Uterus (tissue), 2 donors: ENCODE measurements around the gene COL4A1.

Experiments
- POLR2A ChIP-seq, 2 donors: fragments of 450-650 bp; IDR thresholded peaks; one replicate each; pipeline ENCODE4 v1.6.1; 2016; ENCODE audit warnings: antibody characterized with exemption in 2 of 2, mild to moderate bottlenecking in 1 of 2, moderate library complexity in 1 of 2
- TF ChIP-seq, protein P1 (sequence below), 4 experiments: fragments of 200-600 bp in 2 of 4; fragments of 450-650 bp in 2 of 4; sonication (generic) in 2 of 4; IDR thresholded peaks; one replicate each; pipeline ENCODE4 v1.5.1; 2016 to 2019; ENCODE audit warnings: antibody characterized with exemption in 4 of 4, mild to moderate bottlenecking in 2 of 4, moderate library complexity in 1 of 4

DNA sequence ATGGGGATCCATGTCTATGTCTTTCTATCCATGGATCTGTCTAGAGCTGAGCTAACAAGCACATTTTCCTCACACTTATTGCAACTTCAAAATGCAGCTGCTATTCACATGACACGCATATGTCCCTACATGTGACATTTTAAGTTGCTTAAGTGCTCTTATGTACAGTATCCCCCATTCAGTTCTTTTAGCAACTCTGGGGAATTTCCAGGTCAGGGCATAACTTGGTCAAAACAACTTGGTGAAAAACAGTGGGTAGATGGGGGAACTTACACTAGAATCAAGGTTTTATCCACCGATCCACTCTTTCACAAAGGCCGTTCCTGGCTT is 73.0 kb downstream of the COL4A1 start:
- TF ChIP-seq, protein P1, sequence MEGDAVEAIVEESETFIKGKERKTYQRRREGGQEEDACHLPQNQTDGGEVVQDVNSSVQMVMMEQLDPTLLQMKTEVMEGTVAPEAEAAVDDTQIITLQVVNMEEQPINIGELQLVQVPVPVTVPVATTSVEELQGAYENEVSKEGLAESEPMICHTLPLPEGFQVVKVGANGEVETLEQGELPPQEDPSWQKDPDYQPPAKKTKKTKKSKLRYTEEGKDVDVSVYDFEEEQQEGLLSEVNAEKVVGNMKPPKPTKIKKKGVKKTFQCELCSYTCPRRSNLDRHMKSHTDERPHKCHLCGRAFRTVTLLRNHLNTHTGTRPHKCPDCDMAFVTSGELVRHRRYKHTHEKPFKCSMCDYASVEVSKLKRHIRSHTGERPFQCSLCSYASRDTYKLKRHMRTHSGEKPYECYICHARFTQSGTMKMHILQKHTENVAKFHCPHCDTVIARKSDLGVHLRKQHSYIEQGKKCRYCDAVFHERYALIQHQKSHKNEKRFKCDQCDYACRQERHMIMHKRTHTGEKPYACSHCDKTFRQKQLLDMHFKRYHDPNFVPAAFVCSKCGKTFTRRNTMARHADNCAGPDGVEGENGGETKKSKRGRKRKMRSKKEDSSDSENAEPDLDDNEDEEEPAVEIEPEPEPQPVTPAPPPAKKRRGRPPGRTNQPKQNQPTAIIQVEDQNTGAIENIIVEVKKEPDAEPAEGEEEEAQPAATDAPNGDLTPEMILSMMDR (IDR thresholded peaks at IDR 0.05): no peak
- no peak for TF ChIP-seq POLR2A (IDR thresholded peaks at IDR 0.05)
